HepG2 (cell line): ENCODE results near the gene PIWIL4. TPM values are rescaled to one million over a fixed set of nuclear protein-coding genes. Genes with fewer than 3 reads are reported as not detected.

Experiments used
- DZIP1 ChIP-seq: sonication (generic); formaldehyde crosslinking; IDR thresholded peaks from 2 replicates; pipeline ENCODE4 v1.5.0; 2020; ENCODE audit warnings: mild to moderate bottlenecking, missing genetic modification reagents
- ELF1 ChIP-seq: sonication (generic); formaldehyde crosslinking; IDR thresholded peaks from 2 replicates; pipeline ENCODE4 v1.4.0; 2020; ENCODE audit warnings: missing genetic modification reagents
- GMEB1 ChIP-seq: sonication (generic); formaldehyde crosslinking; IDR thresholded peaks from 2 replicates; pipeline ENCODE4 v1.5.1; 2020; ENCODE audit warnings: missing genetic modification reagents, mild to moderate bottlenecking, borderline replicate concordance
- HES4 ChIP-seq: sonication (generic); formaldehyde crosslinking; IDR thresholded peaks from 2 replicates; pipeline ENCODE4 v1.9.0; 2021; ENCODE audit warnings: mild to moderate bottlenecking, missing genetic modification reagents, borderline replicate concordance
- HNF1B ChIP-seq: sonication (generic); formaldehyde crosslinking; IDR thresholded peaks from 2 replicates; pipeline ENCODE4 v1.5.1; 2020; ENCODE audit warnings: mild to moderate bottlenecking, moderate library complexity, missing genetic modification reagents
- MTF2 ChIP-seq: sonication (generic); formaldehyde crosslinking; IDR thresholded peaks from 2 replicates; pipeline ENCODE4 v1.5.0; 2020; ENCODE audit warnings: missing genetic modification reagents, borderline replicate concordance
- NRL ChIP-seq: sonication (generic); formaldehyde crosslinking; IDR thresholded peaks from 2 replicates; pipeline ENCODE4 v1.5.0; 2020; ENCODE audit warnings: missing genetic modification reagents, mild to moderate bottlenecking, moderate library complexity, borderline replicate concordance
- PAXIP1 ChIP-seq: sonication (generic); formaldehyde crosslinking; conservative IDR thresholded peaks from 2 replicates; pipeline ENCODE4 v1.4.0; 2020; ENCODE audit warnings: mild to moderate bottlenecking, missing genetic modification reagents, moderate library complexity
- SAFB2 ChIP-seq: sonication (generic); formaldehyde crosslinking; IDR thresholded peaks from 2 replicates; pipeline ENCODE4 v1.5.1; 2020; ENCODE audit warnings: missing genetic modification reagents, low read depth, mild to moderate bottlenecking, borderline replicate concordance
- ZMYM4 ChIP-seq: sonication (generic); formaldehyde crosslinking; IDR thresholded peaks from 2 replicates; pipeline ENCODE4 v1.8.1; 2023; ENCODE audit warnings: mild to moderate bottlenecking, missing genetic modification reagents
- ZNF296 ChIP-seq: sonication (generic); formaldehyde crosslinking; conservative IDR thresholded peaks from 2 replicates; pipeline ENCODE4 v1.5.0; 2020; ENCODE audit warnings: mild to moderate bottlenecking, missing genetic modification reagents
- ZNF574 ChIP-seq: sonication (generic); formaldehyde crosslinking; IDR thresholded peaks from 2 replicates; pipeline ENCODE4 v1.4.0; 2020; ENCODE audit warnings: missing genetic modification reagents
- ZNF768 ChIP-seq: sonication (generic); formaldehyde crosslinking; IDR thresholded peaks from 2 replicates; pipeline ENCODE4 v1.4.0; 2020; ENCODE audit warnings: missing genetic modification reagents
- polyA plus RNA-seq, 8 experiments: library from polyadenylated mRNA; depleted of rRNA in 3 of 8; stranded (reverse) in 7 of 8; unstranded in 1 of 8; fragments of >200 nt; fragmentation: Illumina TruSeq in 4 of 8; extraction: Trizol in 4 of 8; gene quantifications; 2 replicates each; pipeline versions ENCODE4 v1.2.1 to v1.2.3, GENCODE V29; 2011 to 2016; ENCODE audit warnings: low read depth in 4 of 8, missing spikeins in 1 of 8, mixed read lengths in 1 of 8; ENCODE audit not compliant: insufficient read depth in 1 of 8
- total RNA-seq, 5 experiments: library from RNA; depleted of rRNA; stranded (reverse); fragments of >200 nt; fragmentation: Illumina TruSeq; extraction: Trizol; gene quantifications; 2 replicates each; pipeline ENCODE4 v1.2.3, GENCODE V29; 2016; ENCODE audit warnings: low read depth in 1 of 5

The PIWIL4 gene
- total and polyA plus RNA-seq, 2 of the 13 experiments (the other 11 are each of a cell fraction or from before 2014, with no cell fraction given), result 0.08 TPM; not detected in 1

GRCh38 chr11:94543695-94544645 is 23.2 kb upstream of the PIWIL4 start, which contains the start of gene FUT4 (continued):
- TF ChIP-seq PAXIP1 (CRISPR knock-in tag) (peak; percentile 46; the same call in 1 of the 2 replicates), ZNF574 (peak; percentile 49), ZNF296 (no peak), ZMYM4 (CRISPR knock-in tag) (peak; percentile 36; the same call in 1 of the 2 replicates), ZNF768 (peak; percentile 21; the same call in 1 of the 2 replicates), MTF2 (CRISPR knock-in tag) (peak; percentile 87; the same call in 1 of the 2 replicates), GMEB1 (CRISPR knock-in tag) (peak; percentile 39; the same call in 1 of the 2 replicates), HNF1B (CRISPR knock-in tag) (peak; percentile 35; the same call in 1 of the 2 replicates), SAFB2 (CRISPR knock-in tag) (0 out of 2 replicates have a peak, but pooled peaks have one; percentile 21), NRL (CRISPR knock-in tag) (peak; percentile 80), ELF1 (CRISPR knock-in tag) (0 out of 2 replicates have a peak, but pooled peaks have one; percentile 12), HES4 (peak; percentile 58; the same call in 1 of the 2 replicates), DZIP1 (CRISPR knock-in tag) (peak; percentile 48; the same call in 1 of the 2 replicates)
